ENCODE data around the gene PRLR.
A peak's percentile ranks its signal among the peaks of the same experiment; 100 is the strongest.

Gene PRLR

GRCh38 chr5:35202319-35203111, 27.8 kb downstream of the PRLR start:
- H3K27me3 Mint-ChIP-seq (ENCODE audit: low read depth), result no peaks in the 10 kb centered on the region
- no peaks in the 10 kb centered on the region for H3K36me3 Mint-ChIP-seq (ENCODE audit: low read depth)
- H3K4me1 Mint-ChIP-seq, result peaks cover 31% of the 10 kb centered on the region
- H3K4me3 Mint-ChIP-seq, result peak overlapping the region in 1 of 3 experiments; percentile 12
- H3K9me3 Mint-ChIP-seq, result no peaks in the 10 kb centered on the region
- peak overlapping the region in 1 of 3 experiments; percentile 75 for H3K27ac Mint-ChIP-seq
- TF ChIP-seq CTCF (IDR thresholded peaks at IDR 0.05; ENCODE audit: unreplicated experiment in 3 of 3), result peak; percentile 26 to 37 (median 29)

- Mint-ChIP-seq H3K4me3 (no peak overlapping the region), H3K27me3 (ENCODE audit: low read depth) (no peaks in the 10 kb centered on the region), H3K27ac (no peak overlapping the region), H3K36me3 (ENCODE audit: low read depth) (no peaks in the 10 kb centered on the region), H3K4me1 (peaks cover 41% of the 10 kb centered on the region), H3K9me3 (no peaks in the 10 kb centered on the region)
- no peak for TF ChIP-seq CTCF (IDR thresholded peaks at IDR 0.05; ENCODE audit: unreplicated experiment in 3 of 3)
Observed at GRCh38 chr5:35201291-35201690, 29.0 kb downstream of the PRLR start.

- no peak overlapping the region for H3K4me3 Mint-ChIP-seq
- no peak for TF ChIP-seq CTCF (IDR thresholded peaks at IDR 0.05; ENCODE audit: unreplicated experiment in 3 of 3)
- H3K36me3 Mint-ChIP-seq (ENCODE audit: low read depth), result no peaks in the 10 kb centered on the region
- H3K9me3 Mint-ChIP-seq, result no peaks in the 10 kb centered on the region
- H3K27ac Mint-ChIP-seq, result peak overlapping the region; percentile 26 to 94 (median 47)
- no peaks in the 10 kb centered on the region for H3K27me3 Mint-ChIP-seq (ENCODE audit: low read depth)
- H3K4me1 Mint-ChIP-seq, result peaks cover 55% of the 10 kb centered on the region
Observed at GRCh38 chr5:35199886-35200285, 30.4 kb downstream of the PRLR start.

- Mint-ChIP-seq H3K27ac (peak overlapping the region; percentile 84 to 94 (median 87)), H3K9me3 (no peaks in the 10 kb centered on the region), H3K27me3 (ENCODE audit: low read depth) (no peaks in the 10 kb centered on the region), H3K4me1 (peaks cover 59% of the 10 kb centered on the region), H3K4me3 (peak overlapping the region; percentile 3 to 43 (median 37)), H3K36me3 (ENCODE audit: low read depth) (no peaks in the 10 kb centered on the region)
- no peak for TF ChIP-seq CTCF (IDR thresholded peaks at IDR 0.05; ENCODE audit: unreplicated experiment in 3 of 3)
Observed at GRCh38 chr5:35198686-35199085, 31.6 kb downstream of the PRLR start.

GRCh38 chr5:35198075-35198474, 32.2 kb downstream of the PRLR start:
- no peak for TF ChIP-seq CTCF (IDR thresholded peaks at IDR 0.05; ENCODE audit: unreplicated experiment in 3 of 3)
- Mint-ChIP-seq H3K9me3 (no peaks in the 10 kb centered on the region), H3K27me3 (ENCODE audit: low read depth) (no peaks in the 10 kb centered on the region), H3K27ac (peak overlapping the region; percentile 84 to 94 (median 87)), H3K4me3 (peak overlapping the region; percentile 17 to 45 (median 41)), H3K4me1 (peaks cover 59% of the 10 kb centered on the region), H3K36me3 (ENCODE audit: low read depth) (no peaks in the 10 kb centered on the region)

- Mint-ChIP-seq H3K9me3 (no peaks in the 10 kb centered on the region), H3K4me3 (no peak overlapping the region), H3K36me3 (ENCODE audit: low read depth) (no peaks in the 10 kb centered on the region), H3K27ac (peak overlapping the region in 2 of 3 experiments; percentile 87 to 94), H3K4me1 (peaks cover 59% of the 10 kb centered on the region), H3K27me3 (ENCODE audit: low read depth) (no peaks in the 10 kb centered on the region)
- no peak for TF ChIP-seq CTCF (IDR thresholded peaks at IDR 0.05; ENCODE audit: unreplicated experiment in 3 of 3)
Observed at GRCh38 chr5:35197351-35197750, 32.9 kb downstream of the PRLR start.
